Upper lobe of right lung (tissue), 1 donor: Measurements from ENCODE around the gene CDR2. TPM values are rescaled to one million over a fixed set of nuclear protein-coding genes. Genes with fewer than 3 reads are reported as not detected.
"Not testable (repeated sequence)": the region's sequence is repeated elsewhere in the genome, so short reads cannot be mapped to it uniquely, and the experiment has no call there.

Source experiments
- ATAC-seq: fragments of 200-7000 bp; cut with Tn5 transposase; one replicate; pipeline ENCODE4 v1.9.1; 2020; ENCODE audit warnings: mild to moderate bottlenecking, moderate library complexity
- DNase-seq: peaks from one replicate; pipeline ENCODE4 v3.0.0-alpha.2; 2020
- H3K27ac ChIP-seq: fragments of 200-600 bp; one replicate; pipeline ENCODE4 v1.8.0; 2022
- H3K27me3 ChIP-seq: fragments of 200-600 bp; one replicate; pipeline ENCODE4 v1.8.0; 2022; ENCODE audit warnings: mild to moderate bottlenecking
- H3K36me3 ChIP-seq: fragments of 200-600 bp; one replicate; pipeline ENCODE4 v1.8.0; 2022
- H3K4me1 ChIP-seq: fragments of 200-600 bp; one replicate; pipeline ENCODE4 v1.8.0; 2022
- H3K4me3 ChIP-seq: fragments of 200-600 bp; one replicate; pipeline ENCODE4 v1.8.0; 2022; ENCODE audit warnings: mild to moderate bottlenecking
- H3K9me3 ChIP-seq: fragments of 200-600 bp; one replicate; pipeline ENCODE4 v1.8.0; 2022
- intact Hi-C: fragments of 100-400 bp; cut with DNase I; formaldehyde crosslinking; loops from one replicate; pipeline ENCODE4 v1.11.0; 2022
- total RNA-seq: library from RNA; stranded (reverse); fragmentation: NEBNext Ultra II Directional; extraction: Animal tissue kit (Norgen Biotek cat#: 25700); gene quantifications from one replicate; pipeline ENCODE4 v1.2.1, GENCODE V29; 2021
- TF ChIP-seq, protein P1 (sequence below): fragments of 200-600 bp; IDR thresholded peaks from one replicate; pipeline ENCODE4 v1.8.0; 2022; ENCODE audit warnings: antibody characterized with exemption
- donor health status: DM: no; HTN: yes; CAD: no; lungs with severe emphysema.

The CDR2 gene
- total RNA-seq, 1 donor from 2014 or later, result 25.2 TPM

DNA sequence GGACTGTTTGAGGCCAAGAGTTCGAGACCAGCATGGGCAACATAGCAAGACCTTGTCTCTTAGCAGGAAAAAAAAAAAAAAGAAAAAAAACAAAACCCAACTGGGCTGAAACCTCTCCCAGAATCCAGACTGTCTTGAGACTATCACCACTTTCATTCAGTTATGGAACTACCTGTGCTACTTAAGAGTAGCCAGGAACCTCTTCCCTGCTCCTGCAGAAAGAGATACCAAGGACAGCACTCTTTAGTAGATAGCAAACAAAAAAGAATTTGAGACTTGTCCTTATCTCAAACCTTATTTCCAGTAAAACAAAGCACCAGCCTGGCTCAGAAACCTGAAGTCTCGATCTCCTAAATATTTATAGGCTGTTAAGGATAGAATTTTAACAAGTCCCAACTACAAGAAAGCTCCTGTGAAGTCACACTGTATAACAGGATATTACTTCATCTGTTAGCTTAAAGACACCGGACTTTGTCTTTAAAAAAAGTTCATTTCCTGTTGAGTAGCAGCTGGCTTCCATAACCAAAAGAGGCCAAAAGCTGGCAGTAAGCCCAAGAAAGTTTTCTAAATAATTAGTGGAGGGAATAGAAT lies 5.1 kb downstream of the CDR2 start:
- Histone ChIP-seq H3K4me3 (no peak overlapping the region), H3K36me3 (peaks cover 5% of the 10 kb centered on the region), H3K27ac (peak overlapping the region; percentile 17), H3K4me1 (peaks cover 45% of the 10 kb centered on the region), H3K27me3 (no peaks in the 10 kb centered on the region), H3K9me3 (no peaks in the 10 kb centered on the region)
- ATAC-seq (no peak), DNase-seq (no peak)
- TF ChIP-seq, protein P1, sequence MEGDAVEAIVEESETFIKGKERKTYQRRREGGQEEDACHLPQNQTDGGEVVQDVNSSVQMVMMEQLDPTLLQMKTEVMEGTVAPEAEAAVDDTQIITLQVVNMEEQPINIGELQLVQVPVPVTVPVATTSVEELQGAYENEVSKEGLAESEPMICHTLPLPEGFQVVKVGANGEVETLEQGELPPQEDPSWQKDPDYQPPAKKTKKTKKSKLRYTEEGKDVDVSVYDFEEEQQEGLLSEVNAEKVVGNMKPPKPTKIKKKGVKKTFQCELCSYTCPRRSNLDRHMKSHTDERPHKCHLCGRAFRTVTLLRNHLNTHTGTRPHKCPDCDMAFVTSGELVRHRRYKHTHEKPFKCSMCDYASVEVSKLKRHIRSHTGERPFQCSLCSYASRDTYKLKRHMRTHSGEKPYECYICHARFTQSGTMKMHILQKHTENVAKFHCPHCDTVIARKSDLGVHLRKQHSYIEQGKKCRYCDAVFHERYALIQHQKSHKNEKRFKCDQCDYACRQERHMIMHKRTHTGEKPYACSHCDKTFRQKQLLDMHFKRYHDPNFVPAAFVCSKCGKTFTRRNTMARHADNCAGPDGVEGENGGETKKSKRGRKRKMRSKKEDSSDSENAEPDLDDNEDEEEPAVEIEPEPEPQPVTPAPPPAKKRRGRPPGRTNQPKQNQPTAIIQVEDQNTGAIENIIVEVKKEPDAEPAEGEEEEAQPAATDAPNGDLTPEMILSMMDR, result no peak
- intact Hi-C loops, result no loop called here

DNA sequence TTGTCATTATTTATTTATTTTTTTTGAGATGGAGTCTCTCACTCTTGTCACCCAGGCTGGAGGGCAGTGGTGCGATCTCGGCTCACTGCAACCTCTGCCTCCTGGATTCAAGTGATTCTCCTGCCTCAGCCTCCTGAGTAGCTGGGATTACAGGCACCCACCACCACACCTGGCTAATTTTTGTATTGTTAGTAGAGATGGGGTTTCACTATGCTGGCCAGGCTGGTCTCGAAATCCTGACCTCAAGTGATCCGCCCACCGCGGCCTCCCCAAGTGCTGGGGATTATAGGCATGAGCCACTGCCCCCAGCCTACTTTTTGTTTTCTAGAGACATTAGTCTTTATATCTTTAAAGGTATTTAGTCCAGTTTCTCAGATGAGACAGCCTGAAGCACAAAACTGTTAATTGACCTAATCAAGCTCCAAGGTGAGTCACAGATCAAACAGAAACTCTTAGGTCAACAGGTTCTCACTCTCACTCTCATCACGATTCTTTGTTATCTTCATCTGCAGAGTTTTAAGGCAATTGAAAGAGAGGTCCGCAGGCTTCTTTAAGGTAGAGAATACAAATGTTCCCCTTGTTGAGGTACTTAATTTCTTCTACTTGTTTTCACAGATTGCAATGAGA lies 6.1 kb downstream of the CDR2 start:
- H3K27me3 ChIP-seq, H3K9me3 ChIP-seq, intact Hi-C loops, H3K4me3 ChIP-seq, ATAC-seq, H3K27ac ChIP-seq, DNase-seq: not testable (repeated sequence)
- H3K4me1 ChIP-seq, result peaks cover 43% of the 10 kb centered on the region
- peaks cover 15% of the 10 kb centered on the region for H3K36me3 ChIP-seq

DNA sequence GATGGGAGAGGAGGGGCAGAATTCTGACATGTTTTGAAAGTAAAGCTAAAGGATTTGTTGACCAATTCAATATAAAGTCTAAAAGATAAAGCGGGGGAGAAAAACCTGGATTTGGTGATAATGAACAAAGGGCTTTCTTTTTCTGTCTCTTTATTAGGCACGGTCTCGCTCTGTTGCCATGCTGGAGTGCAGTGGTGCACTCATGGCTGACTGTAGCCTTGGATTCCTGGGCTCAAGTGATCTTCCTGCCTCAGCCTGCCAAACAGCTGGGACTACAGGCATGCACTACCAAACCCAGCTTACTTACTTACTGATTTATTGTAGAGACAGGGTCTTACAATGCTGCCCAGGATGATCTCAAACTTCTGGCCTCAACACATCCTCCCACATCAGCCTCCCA lies 7.5 kb downstream of the CDR2 start:
- DNase-seq, result no peak
- ATAC-seq, result no peak
- no peak overlapping the region for H3K27ac ChIP-seq
- no peaks in the 10 kb centered on the region for H3K9me3 ChIP-seq
- H3K27me3 ChIP-seq, result no peaks in the 10 kb centered on the region
- H3K36me3 ChIP-seq, result peaks cover 26% of the 10 kb centered on the region
- no peak overlapping the region for H3K4me3 ChIP-seq
- peaks cover 29% of the 10 kb centered on the region for H3K4me1 ChIP-seq
- TF ChIP-seq, protein P1, result no peak
- intact Hi-C loops, result no loop called here

DNA sequence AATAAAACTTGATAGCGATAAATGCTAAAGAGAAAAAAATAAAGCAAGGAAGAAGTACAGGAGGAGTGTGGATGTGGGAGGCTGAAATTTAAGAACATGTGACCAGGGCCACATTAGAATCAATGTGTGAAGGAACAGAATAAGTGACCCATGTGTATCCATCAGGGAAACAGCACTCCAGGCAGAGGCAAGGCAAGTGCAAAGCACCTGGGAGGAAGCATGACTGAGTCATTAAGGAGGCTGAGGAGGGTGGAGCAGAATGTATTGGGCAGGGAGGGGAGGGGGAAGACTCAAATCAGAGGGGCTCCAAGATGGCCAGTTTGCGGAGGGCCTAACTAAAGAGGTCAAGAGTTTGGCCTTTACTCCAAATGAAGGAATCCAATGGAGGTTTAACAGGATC lies 8.0 kb downstream of the CDR2 start:
- peaks cover 28% of the 10 kb centered on the region for H3K4me1 ChIP-seq
- peaks cover 26% of the 10 kb centered on the region for H3K36me3 ChIP-seq
- DNase-seq, result no peak
- no peak overlapping the region for H3K27ac ChIP-seq
- no peak overlapping the region for H3K4me3 ChIP-seq
- no peaks in the 10 kb centered on the region for H3K27me3 ChIP-seq
- intact Hi-C loops, result no loop called here
- H3K9me3 ChIP-seq, result no peaks in the 10 kb centered on the region
- no peak for ATAC-seq
- TF ChIP-seq, protein P1, result no peak

DNA sequence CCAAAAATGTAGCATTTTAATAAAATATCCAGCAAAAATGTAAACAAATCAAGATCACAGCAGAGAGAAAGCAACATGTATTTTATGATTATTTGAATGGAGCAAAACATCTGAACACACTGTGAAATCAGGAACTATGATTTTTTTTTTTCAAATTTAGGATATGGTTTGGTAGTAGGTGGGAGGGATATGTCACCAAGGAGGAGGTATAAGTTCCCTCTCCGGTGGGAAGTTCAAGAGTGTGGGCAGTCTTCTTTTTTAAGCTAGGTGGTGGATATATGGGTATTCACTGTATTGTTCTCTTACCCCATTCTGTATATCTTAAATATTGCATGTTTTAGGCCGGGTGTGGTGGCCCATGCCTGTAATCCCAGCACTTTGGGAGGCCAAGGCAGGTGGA lies 10.2 kb downstream of the CDR2 start:
- DNase-seq (no peak), ATAC-seq (no peak)
- no peaks in the 10 kb centered on the region for H3K27me3 ChIP-seq
- TF ChIP-seq, protein P1, result no peak
- peaks cover 15% of the 10 kb centered on the region for H3K4me1 ChIP-seq
- H3K4me3 ChIP-seq, result no peak overlapping the region
- intact Hi-C loops, result no loop called here
- H3K36me3 ChIP-seq, result peaks cover 26% of the 10 kb centered on the region
- no peak overlapping the region for H3K27ac ChIP-seq
- H3K9me3 ChIP-seq, result no peaks in the 10 kb centered on the region

DNA sequence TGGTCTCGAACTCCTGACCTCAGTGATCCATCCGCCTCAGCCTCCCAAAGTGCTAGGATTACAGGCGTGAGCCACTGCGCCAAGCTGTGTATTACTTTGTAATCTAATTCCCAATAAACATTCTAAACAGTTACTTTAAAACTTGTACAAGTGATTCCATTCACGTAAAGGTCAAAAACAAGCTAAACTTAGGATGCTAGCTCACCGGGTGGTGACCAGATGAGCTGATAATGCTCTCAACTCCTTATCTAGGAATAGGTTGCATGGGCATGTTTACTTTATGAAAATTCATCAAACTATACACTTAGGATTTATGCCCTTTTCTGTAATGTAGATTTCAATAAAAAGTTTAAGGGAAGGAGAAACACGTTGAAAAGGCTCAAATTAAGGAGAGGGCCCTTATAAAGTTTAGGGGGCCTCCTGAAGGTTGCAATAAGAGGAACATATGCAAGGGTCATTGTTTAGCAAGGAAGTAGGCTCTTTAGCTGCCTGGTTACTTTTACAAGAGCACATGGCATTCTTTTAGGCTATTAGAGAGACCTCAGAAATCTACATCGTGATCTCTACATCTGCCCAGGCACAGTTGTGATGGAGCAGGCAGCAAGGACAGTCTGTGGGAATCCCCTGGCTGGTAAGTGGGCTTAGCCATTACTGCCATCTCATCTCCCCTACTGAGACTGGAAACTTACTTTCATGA lies 13.3 kb downstream of the CDR2 start:
- no peaks in the 10 kb centered on the region for H3K9me3 ChIP-seq
- intact Hi-C loops, result no loop called here
- ATAC-seq, result no peak

More for the DNA sequence above, 13.3 kb downstream of the CDR2 start:
- H3K27me3 ChIP-seq, result no peaks in the 10 kb centered on the region
- peaks cover 26% of the 10 kb centered on the region for H3K36me3 ChIP-seq
- DNase-seq, result no peak
- H3K4me1 ChIP-seq, result no peaks in the 10 kb centered on the region
- H3K4me3 ChIP-seq, result no peak overlapping the region
- no peak overlapping the region for H3K27ac ChIP-seq
- TF ChIP-seq, protein P1, result no peak
